GM19467 (cell line): ENCODE results near the gene EFCAB7.

Experiments
- ATAC-seq: cut with Tn5 transposase; IDR thresholded peaks from one replicate; pipeline ENCODE4 v1.9.1; 2021; ENCODE audit warnings: mild to moderate bottlenecking, moderate library complexity; ENCODE audit not compliant: unreplicated experiment

The EFCAB7 gene, protein sequence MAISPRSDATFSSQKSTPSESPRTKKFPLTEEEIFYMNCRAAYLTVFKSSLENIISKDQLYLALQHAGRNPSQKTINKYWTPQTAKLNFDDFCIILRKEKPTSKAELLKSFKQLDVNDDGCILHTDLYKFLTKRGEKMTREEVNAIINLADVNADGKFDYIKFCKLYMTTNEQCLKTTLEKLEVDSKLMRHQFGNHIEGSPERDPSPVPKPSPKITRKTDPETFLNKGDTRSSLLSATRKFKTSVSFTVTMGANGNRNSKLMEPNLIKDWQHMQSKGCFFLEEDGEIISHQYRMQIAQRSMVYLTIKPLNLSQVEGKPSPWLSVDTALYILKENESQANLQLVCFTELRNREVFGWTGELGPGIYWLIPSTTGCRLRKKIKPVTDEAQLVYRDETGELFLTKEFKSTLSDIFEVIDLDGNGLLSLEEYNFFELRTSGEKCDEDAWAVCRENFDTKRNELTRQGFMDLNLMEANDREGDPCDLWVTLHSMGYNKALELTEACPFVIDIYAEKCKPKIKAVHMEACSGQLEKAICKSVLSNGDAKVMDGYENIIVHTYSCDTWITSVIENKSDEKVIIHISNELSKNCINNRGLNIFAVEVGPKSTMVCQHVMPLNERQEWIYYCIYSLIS

GRCh38 chr1:63522891-63523728 is at the start of gene EFCAB7, which contains the start of gene ITGB3BP:
EFCAB7 (plus strand) TSS chr1:63523525; CDS start chr1:63525573, 2,048 bp downstream.
ITGB3BP (minus strand) TSS chr1:63523225; CDS start chr1:63523133, 92 bp downstream.
- ATAC-seq, result peak; percentile 92

DNA sequence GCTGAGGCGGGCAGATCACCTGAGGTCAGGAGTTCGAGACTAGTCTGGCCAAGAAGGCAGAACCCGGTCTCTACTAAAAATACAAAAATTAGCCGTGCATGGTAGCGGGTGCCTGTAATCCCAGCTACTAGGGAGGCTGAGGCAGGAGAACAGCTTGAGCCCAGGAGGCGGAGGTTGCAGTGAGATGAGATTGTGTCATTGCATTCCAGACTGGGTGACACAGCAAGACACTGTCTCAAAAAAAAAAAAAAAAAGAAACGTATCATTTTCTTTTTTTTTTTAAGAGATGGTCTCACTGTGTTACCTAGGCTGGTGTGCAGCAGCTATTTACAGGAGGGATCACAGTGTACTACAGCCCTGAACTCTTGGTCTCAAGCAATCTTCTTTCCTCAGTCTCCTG is 47.6 kb upstream of the EFCAB7 start:
- ATAC-seq, result no peak

DNA sequence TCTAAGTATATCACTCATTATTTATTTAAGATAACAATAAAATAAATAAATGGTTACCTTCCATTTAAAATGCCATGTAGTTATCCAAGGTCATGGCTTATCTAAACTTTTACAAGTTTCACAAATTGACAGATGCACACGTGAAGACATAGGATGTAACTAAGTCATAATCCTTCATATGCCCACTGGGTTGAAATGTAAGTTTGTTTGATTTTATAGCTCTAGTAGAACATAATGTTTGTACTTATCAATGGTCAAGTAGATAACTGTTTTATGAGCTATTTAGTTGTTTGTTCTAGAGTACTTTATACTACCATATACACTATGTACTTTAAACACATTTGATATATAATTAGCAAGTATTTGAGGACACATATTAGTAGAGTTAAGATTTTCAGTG is 43.3 kb upstream of the EFCAB7 start:
- no peak for ATAC-seq

GRCh38 chr1:63486629-63487028 is 36.7 kb upstream of the EFCAB7 start:
- no peak for ATAC-seq

GRCh38 chr1:63487336-63488065 is 35.8 kb upstream of the EFCAB7 start:
- ATAC-seq, result no peak

- ATAC-seq, result no peak
Measured at GRCh38 chr1:63497577-63497976, 25.7 kb upstream of the EFCAB7 start.

DNA sequence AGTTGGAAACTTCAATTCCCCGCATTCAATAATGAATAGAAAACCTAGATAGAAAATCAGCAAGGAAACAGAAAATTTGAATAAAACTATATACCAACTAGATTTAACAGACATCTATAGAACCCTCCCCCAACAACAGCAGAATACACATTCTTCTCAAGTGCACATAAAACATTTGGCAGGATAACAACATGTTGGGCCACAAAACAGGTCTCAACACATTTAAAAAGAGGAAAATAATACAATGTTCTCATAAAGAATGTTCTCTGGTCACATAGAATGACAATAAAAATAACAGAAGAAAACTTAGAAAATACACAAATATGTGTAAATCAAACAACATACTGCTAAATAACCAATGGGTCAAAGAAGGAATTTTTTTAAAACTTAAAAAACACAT is 25.2 kb upstream of the EFCAB7 start:
- no peak for ATAC-seq

DNA sequence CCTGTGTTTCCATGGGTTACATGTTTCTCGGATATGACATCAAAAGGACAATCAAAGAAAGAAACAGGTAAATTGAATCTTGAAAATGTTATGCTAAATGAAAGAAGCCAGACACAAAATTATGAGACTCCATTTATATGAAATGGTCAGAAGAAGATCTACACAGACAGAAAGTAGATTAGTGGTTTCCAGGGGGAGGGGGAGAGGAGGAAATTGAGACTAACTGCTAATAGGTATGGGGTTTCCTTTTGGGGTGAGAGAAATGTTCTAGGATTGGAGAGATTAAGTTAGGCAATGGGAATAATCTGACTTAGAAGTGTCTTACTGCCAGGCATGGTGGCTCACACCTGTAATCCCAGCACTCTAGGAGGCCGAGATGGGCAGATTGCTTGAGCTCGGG is 22.1 kb upstream of the EFCAB7 start:
- ATAC-seq, result no peak

GRCh38 chr1:63506782-63507181 is 16.5 kb upstream of the EFCAB7 start:
- no peak for ATAC-seq

DNA sequence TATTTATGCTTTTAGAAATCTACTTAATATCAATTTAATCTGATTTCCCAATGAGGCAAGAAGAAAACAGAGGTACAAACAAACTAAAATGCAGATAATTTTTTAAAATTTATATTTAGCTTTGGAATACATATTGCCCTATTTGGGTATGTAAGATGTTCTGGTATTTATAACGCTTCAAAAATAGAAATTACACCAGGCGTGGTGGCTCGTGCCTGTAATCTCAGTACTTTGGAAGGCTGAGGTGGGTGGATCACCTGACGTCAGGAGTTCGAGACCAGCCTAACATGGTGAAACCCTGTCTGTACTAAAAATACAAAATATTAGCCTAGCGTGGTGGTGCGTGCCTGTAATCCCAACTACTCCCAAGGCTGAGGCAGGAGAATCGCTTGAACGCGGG is 13.6 kb upstream of the EFCAB7 start:
- no peak for ATAC-seq

DNA sequence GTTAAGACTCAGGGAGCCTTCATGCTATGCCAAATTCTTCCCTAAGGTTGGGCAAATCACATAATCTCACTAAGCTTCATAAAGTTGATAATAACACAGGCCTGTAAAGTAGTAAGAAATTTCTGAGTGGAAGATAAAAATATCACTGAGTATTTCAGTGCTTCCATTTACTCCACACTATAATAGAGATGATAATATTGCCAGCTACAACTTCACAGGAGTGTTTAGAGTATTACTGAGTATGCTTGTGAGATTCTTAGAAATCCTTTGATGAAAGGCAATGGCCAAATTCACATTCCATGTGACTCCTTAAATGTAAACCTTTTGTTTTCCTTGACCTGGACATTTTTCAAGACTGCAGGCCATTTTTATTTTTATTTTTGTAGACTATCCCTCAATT is 10.7 kb upstream of the EFCAB7 start:
- no peak for ATAC-seq

GRCh38 chr1:63516629-63517028 is 6.7 kb upstream of the EFCAB7 start:
- no peak for ATAC-seq

GRCh38 chr1:63523738-63524137 is 413 bp downstream of the EFCAB7 start:
- ATAC-seq, result peak; percentile 2

GRCh38 chr1:63524201-63524600 is 876 bp downstream of the EFCAB7 start:
- no peak for ATAC-seq

DNA sequence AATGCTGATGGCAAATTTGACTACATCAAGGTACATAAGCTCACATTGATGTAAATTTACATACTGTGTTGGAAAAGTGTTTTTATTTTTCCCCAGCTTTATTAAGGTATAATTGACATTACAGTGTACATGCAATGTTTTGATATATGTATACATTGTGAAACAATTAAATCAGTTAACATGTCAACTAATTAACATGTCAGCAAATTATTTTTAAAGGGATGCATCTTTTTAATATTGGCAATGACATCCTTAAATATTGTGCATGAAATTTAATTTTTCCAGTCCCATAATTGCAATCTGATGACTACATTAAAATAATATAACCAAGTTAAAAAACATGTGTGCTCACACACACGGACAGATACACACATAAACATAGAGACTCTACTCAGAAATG is 9.4 kb downstream of the EFCAB7 start:
- no peak for ATAC-seq

DNA sequence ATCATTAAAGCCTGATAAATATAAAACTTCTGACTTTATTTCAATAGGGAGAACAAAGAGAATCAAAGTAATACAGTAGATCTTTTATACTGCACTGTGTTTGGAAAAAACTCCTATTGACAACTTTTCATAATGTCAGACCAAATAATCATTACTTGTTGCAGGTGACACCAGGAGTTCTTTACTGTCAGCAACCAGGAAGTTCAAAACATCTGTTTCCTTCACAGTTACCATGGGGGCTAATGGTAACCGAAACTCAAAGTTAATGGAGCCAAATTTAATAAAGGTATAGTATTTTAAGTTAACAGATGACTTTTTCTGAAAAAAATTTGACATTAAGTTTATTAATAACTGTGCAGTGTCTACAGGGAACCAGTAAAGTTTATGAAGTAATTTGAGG is 10.6 kb downstream of the EFCAB7 start:
- ATAC-seq, result no peak

GRCh38 chr1:63534406-63534805 is 11.1 kb downstream of the EFCAB7 start:
- ATAC-seq, result no peak

GRCh38 chr1:63537006-63537405 is 13.7 kb downstream of the EFCAB7 start:
- no peak for ATAC-seq

DNA sequence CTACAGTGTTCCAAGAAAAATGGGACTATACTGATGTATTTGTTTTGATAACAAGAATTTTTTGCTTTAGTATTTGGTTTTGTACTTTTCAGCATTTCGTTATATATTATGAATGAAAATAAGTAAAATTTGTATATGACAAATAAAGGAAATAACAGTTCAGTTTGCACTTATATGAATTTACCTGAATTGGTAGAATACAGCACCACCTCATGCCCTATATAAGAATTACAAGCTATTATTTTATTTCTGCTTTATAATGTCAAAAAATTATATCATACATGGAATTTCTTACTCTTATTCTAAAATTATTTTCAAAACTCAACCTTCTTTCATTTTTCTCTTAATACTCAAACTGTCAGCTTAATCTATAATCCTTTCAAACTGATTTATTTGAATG is 14.6 kb downstream of the EFCAB7 start:
- ATAC-seq, result no peak

DNA sequence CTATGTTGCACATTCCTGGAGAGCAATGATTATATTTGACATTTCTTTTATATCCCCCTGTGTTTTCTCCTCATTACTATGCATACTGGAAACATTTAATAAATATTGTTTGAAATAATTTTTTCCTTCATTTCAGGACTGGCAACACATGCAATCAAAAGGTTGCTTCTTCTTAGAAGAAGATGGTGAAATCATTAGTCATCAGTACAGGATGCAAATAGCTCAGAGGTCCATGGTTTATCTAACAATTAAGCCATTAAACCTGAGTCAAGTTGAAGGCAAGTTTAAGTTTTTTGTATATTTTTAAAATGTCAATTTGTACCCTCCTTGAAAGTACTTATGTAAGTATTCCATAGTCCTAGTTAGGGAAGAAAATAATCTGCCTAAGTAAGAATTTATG is 22.5 kb downstream of the EFCAB7 start:
- ATAC-seq, result no peak
